Stomach (tissue), 4 donors: ENCODE measurements around the gene USP3.

ENCODE experiments used
- CTCF ChIP-seq, 7 experiments: fragments of 450-650 bp in 4 of 7; fragments of 200-600 bp in 3 of 7; sonication (generic) in 3 of 7; IDR thresholded peaks; one replicate each; pipeline ENCODE4 v1.5.1; 2016 to 2019; ENCODE audit warnings: antibody characterized with exemption in 7 of 7, control low read depth in 2 of 7, mild to moderate bottlenecking in 1 of 7
- POLR2A ChIP-seq, 4 donors: fragments of 450-650 bp; IDR thresholded peaks; one replicate each; pipeline ENCODE4 v1.6.1; 2016; ENCODE audit warnings: antibody characterized with exemption in 4 of 4, control low read depth in 2 of 4, mild to moderate bottlenecking in 1 of 4, moderate library complexity in 1 of 4

- TF ChIP-seq POLR2A (IDR thresholded peaks at IDR 0.05), result no peak
- no peak for TF ChIP-seq CTCF (IDR thresholded peaks at IDR 0.05)
Observed at GRCh38 chr15:63476229-63476632, 28.2 kb upstream of the USP3 start.
